Stimulated activated CD4-positive, alpha-beta T cell treated with anti-CD3 and anti-CD28 coated beads, Interleukin-1b, Interleukin-23, amount 100 ng/mL, for 48 hours (primary cell): ENCODE results near the gene EGLN3.
"Not testable (repeated sequence)": the region's sequence is repeated elsewhere in the genome, so short reads cannot be mapped to it uniquely, and the experiment has no call there.

Source experiments
- DNase-seq: peaks from one replicate; pipeline ENCODE4 v3.0.0-alpha.2; 2020

The EGLN3 gene

GRCh38 chr14:33950320-33951182, at the start of gene EGLN3:
EGLN3 (minus strand) TSS chr14:33951074; CDS start chr14:33950752, 322 bp downstream.
- DNase-seq: peak; percentile 41

- no peak for DNase-seq
These were observed 49.5 kb upstream of the EGLN3 start for GRCh38 chr14:34000396-34000795.

DNA sequence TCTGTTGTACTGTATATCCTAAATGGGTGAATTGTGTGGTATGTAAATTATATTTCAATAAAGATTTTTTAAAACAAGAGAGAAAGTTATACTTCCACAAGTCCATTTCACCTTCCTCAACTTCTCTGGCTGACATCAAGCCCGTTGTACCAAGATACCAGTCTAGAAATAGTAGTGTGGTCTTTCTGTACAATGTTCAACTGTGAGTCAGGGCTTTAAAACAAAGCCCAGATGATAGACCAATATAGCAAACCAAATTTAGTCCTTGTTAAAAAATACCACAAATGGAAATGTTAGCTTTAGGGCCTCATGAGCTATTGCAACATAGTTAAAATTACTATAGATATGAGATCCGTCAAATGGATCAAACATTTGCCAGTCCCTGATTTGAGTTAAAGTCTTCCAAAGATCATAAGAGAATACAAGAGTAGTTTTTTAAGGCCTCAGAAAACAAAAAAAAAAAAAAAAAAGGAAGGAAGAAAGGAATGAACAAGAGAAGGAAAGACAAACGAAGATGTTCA, 49.0 kb upstream of the EGLN3 start:
- no peak for DNase-seq

DNA sequence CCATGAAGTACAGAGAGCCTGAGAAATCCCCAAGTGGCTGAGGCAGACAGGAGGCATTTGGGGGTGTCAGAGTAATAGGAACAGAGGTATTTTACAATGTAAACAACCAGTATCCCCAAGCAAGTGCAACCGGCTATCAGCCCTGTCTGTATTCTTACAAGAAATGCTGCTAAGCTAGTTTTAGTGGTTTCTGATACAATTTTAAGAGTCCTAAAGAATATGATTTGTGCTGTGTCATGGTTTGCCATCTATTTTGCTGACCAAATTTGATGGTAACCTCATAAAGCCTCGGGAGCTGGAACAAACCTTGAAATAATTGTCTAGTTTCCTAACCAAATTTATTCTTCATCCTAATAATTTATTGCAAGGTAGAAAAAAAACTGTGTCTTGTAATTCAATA, 46.7 kb upstream of the EGLN3 start:
- no peak for DNase-seq

GRCh38 chr14:33996462-33996861, 45.6 kb upstream of the EGLN3 start:
- DNase-seq: no peak

DNA sequence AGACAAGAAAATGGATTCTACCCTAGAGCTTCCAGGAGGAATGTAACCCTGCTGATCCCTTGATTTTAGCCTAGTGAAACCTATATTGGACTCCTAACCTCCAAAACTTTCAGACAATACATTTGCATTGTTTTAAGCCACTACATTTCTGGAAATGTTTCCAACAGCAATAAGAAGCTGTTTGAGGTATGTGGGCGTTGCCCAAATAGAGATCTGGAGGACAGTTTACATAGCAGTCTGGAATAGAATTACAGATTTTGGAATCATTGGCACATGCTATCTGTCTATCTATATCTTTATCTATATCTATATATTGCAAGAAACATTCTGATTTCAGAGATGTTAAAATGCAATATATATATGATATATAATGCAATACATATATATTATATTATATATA, 42.4 kb upstream of the EGLN3 start:
- DNase-seq: no peak

DNA sequence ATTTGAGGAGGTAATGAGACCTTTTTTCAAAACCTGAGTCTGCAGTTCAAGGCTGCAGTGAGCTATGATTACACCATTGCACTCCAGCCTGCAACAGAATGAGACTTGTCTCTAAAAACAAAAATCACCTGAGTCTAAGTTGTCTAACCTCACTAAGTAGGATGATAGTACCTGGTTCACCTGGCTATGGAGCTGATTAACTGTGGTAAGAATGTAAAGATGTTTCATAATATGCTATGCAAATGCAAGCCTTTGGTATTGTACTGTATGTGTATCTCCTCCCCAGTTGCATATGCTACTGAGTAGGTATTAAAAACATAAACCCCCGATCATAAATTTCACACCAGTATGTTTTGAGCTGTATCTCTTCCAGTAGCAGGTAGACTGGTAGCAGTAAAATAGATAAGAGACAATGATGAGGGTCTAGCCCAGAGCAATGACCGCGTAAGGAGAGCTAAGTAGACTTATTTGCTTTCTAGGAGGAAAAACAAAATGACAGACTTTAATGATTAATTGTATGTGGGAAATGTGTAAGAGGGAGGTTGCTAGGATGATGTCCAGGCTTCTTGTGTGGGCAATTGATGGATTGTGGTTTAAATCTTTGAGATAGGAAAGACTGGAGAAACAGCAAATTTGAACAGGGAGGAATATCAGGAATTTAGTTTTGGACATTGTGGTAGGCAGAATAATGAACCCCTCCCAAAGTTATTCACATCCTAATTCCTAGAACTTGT, 41.6 kb upstream of the EGLN3 start:
- no peak for DNase-seq

DNA sequence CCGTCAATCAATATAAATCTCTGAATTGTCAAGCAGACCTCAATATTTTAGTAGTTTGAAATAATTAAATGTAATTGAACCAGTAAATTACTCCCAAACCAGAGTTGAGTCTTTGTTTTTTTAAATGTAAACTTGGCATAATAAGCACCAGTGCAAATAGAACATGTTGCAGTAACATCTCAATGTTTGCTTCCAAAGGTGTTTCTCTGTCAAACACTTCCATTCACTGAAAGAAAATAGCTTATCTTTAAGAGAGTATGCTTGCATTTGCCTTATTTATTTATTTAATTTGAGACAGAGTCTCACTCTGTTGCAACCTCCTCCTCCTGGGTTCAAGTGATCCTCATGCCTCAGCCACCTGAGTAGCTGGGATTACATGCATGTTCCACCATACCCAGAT, 39.9 kb upstream of the EGLN3 start:
- DNase-seq: no peak

DNA sequence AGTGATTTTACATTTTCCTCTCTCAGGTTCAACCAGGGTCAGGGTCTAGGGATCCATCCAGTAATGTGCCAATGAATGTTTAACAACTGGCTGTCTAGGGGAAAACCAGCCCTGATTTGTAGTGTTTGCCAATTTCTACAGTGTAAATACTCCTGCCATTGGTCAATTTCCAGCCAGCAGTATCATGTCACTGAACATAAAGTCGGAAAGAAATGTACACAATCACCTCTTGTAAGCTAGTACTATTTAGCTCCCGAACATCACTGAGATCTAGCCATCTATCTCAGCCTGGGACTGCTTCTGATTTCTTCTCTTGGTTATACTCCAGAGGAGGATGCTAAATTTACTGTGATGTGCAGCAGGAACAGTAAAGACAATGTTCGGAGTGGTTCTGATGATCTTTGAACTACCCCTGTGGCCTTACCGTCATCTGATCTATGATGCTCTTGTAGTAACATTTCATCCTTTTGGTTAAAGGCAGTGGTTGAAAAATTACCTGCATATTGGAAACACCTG, 36.7 kb upstream of the EGLN3 start:
- no peak for DNase-seq

DNA sequence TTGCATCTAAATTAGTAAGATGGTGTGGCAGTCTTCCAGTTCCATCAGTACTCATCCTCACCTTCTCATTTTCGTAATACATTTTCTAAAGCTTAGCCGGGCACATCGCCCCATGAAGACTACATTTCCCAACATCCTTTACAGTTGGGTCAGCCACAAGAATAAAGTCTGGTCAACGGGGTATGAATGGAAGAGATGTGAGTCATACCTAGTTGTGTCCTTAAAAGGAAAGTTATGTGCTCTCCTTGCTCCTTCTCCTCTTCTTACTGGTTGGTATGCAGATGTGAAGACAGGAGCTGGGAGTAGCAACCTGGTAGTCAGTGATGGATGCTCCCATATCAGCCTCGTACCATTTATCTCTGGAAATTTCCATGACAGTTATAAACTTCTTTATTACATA, 35.9 kb upstream of the EGLN3 start:
- no peak for DNase-seq

GRCh38 chr14:33985242-33985641, 34.4 kb upstream of the EGLN3 start:
- DNase-seq: no peak

- no peak for DNase-seq
These were observed 28.9 kb upstream of the EGLN3 start for GRCh38 chr14:33979613-33980276.

DNA sequence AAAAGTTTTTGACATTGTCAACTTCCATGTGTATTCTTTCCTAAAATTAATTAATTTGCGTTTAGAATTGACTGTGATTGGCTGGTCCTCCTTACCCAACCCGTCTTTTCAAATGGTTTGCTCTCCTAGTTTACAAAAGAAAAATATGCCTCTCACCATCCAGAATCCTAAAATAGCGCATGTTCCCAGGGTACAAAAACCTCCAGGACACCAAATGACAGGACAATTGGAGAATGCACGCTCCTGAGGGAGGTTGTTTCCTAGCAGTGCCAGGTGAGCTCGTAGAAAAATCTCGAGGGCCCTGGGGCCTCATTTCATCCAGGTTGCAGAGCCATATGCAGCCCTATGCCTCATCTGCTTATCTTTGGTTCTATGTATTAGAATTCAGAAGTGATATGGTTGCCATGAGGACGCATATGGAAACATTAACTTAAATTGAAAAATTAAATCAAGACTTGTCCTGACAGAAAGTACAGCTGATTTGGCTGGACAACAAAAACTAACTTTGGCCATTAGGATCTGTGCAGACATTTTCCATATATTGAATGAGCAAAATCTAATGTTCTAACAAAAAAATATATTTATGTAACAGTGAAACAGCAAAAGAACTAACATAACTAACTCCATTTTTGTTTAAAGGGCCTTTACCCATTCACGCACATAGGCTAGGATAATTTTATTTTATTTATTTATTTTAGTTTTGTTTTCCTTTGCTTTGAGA, 28.2 kb upstream of the EGLN3 start:
- DNase-seq: no peak

- no peak for DNase-seq
These were observed 21.8 kb upstream of the EGLN3 start for GRCh38 chr14:33972583-33973081.

GRCh38 chr14:33969846-33970245, 19.0 kb upstream of the EGLN3 start:
- not testable (repeated sequence) for DNase-seq

DNA sequence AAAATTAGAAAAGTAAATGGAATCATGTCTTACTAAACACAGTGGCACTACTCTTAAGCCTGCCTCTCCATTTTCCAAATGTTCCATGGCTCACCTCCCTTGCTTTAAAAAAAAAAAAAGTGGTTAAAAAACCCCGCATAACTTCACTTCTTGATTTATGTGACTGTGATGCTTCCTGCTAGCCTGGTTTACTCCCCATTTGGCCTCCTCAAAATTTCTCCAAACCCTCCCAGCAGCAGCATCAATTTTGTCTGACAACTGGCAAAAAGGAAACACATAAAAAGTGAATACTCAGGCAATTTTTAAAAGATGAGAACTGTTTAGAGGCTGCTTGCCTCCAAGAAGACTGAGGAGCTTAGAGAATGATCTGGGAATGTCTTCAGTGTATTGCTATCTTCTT, 17.8 kb upstream of the EGLN3 start:
- DNase-seq: no peak

DNA sequence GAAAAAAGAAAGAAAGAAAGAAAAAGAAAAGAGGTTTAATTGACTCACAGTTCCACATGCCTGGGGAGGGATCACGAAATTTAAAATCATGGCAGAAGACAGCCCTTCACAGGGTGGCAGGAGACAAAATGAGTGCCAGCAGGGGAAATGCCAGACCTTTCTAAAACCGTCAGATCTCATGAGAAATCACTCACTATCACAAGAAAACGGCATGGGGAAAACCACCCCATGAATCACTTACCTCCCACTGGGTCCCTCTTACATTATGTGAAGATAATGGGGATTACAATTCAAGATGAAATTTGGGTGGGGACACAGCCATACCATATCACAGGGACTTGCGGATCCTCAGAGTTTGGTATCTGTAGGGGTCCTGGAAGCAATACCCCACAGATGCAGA, 16.3 kb upstream of the EGLN3 start:
- DNase-seq: no peak

GRCh38 chr14:33966276-33966675, 15.4 kb upstream of the EGLN3 start:
- no peak for DNase-seq

- no peak for DNase-seq
These were observed 13.9 kb upstream of the EGLN3 start for GRCh38 chr14:33964599-33965317.

- no peak for DNase-seq
These were observed 13.0 kb upstream of the EGLN3 start for GRCh38 chr14:33963892-33964291.

- not testable (repeated sequence) for DNase-seq
These were observed 11.6 kb upstream of the EGLN3 start for GRCh38 chr14:33962466-33962865.

DNA sequence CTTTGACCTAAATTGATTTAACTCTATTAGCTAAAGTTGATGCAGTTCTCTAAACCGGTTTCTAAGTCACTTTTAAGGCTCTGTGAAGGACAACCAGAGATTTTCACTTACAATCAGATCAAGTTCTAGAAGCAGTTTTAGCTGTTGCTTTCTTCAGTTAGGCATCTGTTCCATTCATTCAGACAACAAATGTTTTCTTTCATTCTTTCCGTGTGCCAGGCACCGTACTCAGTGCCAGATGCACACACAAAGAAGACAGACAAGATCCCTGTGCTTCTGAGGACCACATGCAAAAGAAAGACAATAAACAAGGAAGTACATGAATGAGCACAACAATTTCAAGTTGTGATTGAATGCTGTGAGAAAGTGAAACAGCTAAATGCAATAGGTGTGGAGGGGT, 11.1 kb upstream of the EGLN3 start:
- no peak for DNase-seq
